Endothelial cell of umbilical vein (primary cell): ENCODE measurements around the gene MED27. TPM values are rescaled to one million over a fixed set of nuclear protein-coding genes. Genes with fewer than 3 reads are reported as not detected.

Experiments used
- BruUV-seq: library from RNA; stranded (reverse); fragments of 400-500 nt; replicated peaks from 2 replicates; lab custom pipeline; 2021; lab: Mats Ljungman, UMichigan
- CTCF ChIA-PET: fragments of 300-600, 350-600 bp; sonication (Branson Sonifier 250); formaldehyde crosslinking; loops from one replicate; lab custom pipeline; 2021; ENCODE audit warnings: antibody characterized with exemption, inconsistent platforms; lab: Charles Lee
- POLR2A ChIA-PET: fragments of 300-600, 350-600 bp; sonication (Branson Sonifier 250); formaldehyde crosslinking; loops from one replicate; lab custom pipeline; 2021; ENCODE audit warnings: antibody characterized with exemption, inconsistent platforms; lab: Charles Lee
- DNase-seq: peaks from one replicate; pipeline ENCODE4 v3.0.0-alpha.2; 2011; ENCODE audit warnings: low read depth, low spot score
- FAIRE-seq: peaks from 2 replicates; lab custom pipeline; 2011; peaks lifted over from hg19 to GRCh38; lab: Jason Lieb, UNC
- H2AFZ ChIP-seq: 2 replicates; pipeline ENCODE4 v1.6.0; 2012; ENCODE audit warnings: low read depth, low read length, control low read depth, inconsistent platforms
- H3K27ac ChIP-seq: 2 replicates; pipeline ENCODE4 v1.5.1; 2011; ENCODE audit warnings: low read depth, mild to moderate bottlenecking, control low read depth, low read length, moderate library complexity; ENCODE audit not compliant: insufficient read depth
- H3K27me3 ChIP-seq, 2 experiments: 2 replicates each; pipeline versions ENCODE4 v1.6.0 to v1.6.1; 2011; ENCODE audit warnings: low read length in 2 of 2, mixed read lengths in 1 of 2; ENCODE audit not compliant: control insufficient read depth in 2 of 2, insufficient read depth in 2 of 2
- H3K36me3 ChIP-seq, 2 experiments: 2 replicates in 1 of 2; 3 replicates in 1 of 2; pipeline ENCODE4 v1.5.1; 2011; ENCODE audit warnings: low read length in 2 of 2, mild to moderate bottlenecking in 1 of 2, moderate library complexity in 1 of 2; ENCODE audit not compliant: control insufficient read depth in 2 of 2, insufficient read depth in 2 of 2; ENCODE audit errors: extremely low read depth in 1 of 2
- H3K4me1 ChIP-seq: 3 replicates; pipeline ENCODE4 v1.5.1; 2011; ENCODE audit warnings: mild to moderate bottlenecking, low read length; ENCODE audit not compliant: control insufficient read depth, insufficient read depth; ENCODE audit errors: extremely low read depth
- H3K4me2 ChIP-seq: 2 replicates; pipeline ENCODE4 v1.6.1; 2011; ENCODE audit warnings: low read length, control low read depth, mixed read lengths; ENCODE audit not compliant: insufficient read depth
- H3K4me3 ChIP-seq, 3 experiments: fragments of 200-600 bp in 1 of 3; sonication (generic), shearing (Covaris generic) in 1 of 3; replicated peaks in 1 of 3; 2 replicates each; pipeline ENCODE4 v1.5.1; 2011 to 2016; ENCODE audit warnings: control low read depth in 3 of 3, low read length in 3 of 3, mild to moderate bottlenecking in 2 of 3, inconsistent platforms in 1 of 3, low read depth in 1 of 3, moderate library complexity in 1 of 3; ENCODE audit not compliant: insufficient read depth in 1 of 3
- H3K79me2 ChIP-seq: 2 replicates; pipeline ENCODE4 v1.6.0; 2012; ENCODE audit warnings: low read length, inconsistent platforms; ENCODE audit not compliant: control insufficient read depth, insufficient read depth
- H3K9ac ChIP-seq: replicated peaks from 2 replicates; pipeline ENCODE3; 2011; ENCODE audit warnings: low read length, control low read depth; ENCODE audit not compliant: insufficient read depth; ENCODE audit errors: extremely low read depth
- H3K9me1 ChIP-seq: replicated peaks from 3 replicates; pipeline ENCODE4 v1.6.0; 2011; ENCODE audit warnings: mild to moderate bottlenecking, low read length; ENCODE audit not compliant: control insufficient read depth, insufficient read depth; ENCODE audit errors: extremely low read depth
- H3K9me3 ChIP-seq: replicated peaks from 2 replicates; pipeline ENCODE4 v1.5.1; 2012; ENCODE audit warnings: low read length, inconsistent platforms; ENCODE audit not compliant: control insufficient read depth, insufficient read depth
- H4K20me1 ChIP-seq: replicated peaks from 2 replicates; pipeline ENCODE3; 2011; ENCODE audit warnings: mild to moderate bottlenecking, low read length; ENCODE audit not compliant: control insufficient read depth, insufficient read depth; ENCODE audit errors: extremely low read depth
- EZH2 ChIP-seq: IDR thresholded peaks from 2 replicates; pipeline ENCODE4 v1.6.1; 2012; ENCODE audit warnings: borderline replicate concordance, low read depth, mild to moderate bottlenecking, moderate library complexity, low read length, inconsistent platforms; ENCODE audit not compliant: severe bottlenecking
- FOS ChIP-seq: IDR thresholded peaks from 2 replicates; pipeline ENCODE4 v1.6.1; 2011; ENCODE audit warnings: mild to moderate bottlenecking, low read length, moderate library complexity, borderline replicate concordance; ENCODE audit not compliant: insufficient read depth
- GATA2 ChIP-seq: IDR thresholded peaks from 2 replicates; pipeline ENCODE4 v1.7.0; 2011; ENCODE audit warnings: low read depth, mild to moderate bottlenecking, moderate library complexity, mixed read lengths, low read length; ENCODE audit not compliant: insufficient read length, insufficient read depth
- MYC ChIP-seq: IDR thresholded peaks from one replicate; pipeline ENCODE4 v1.6.1; 2011; ENCODE audit warnings: mild to moderate bottlenecking, low read depth, low read length
- POLR2A ChIP-seq: IDR thresholded peaks from 2 replicates; pipeline ENCODE4 v1.6.1; 2012; ENCODE audit warnings: low read depth, mild to moderate bottlenecking, control low read depth, low read length
- POLR2AphosphoS5 ChIP-seq: IDR thresholded peaks from 2 replicates; pipeline ENCODE4 v1.6.1; 2012; ENCODE audit warnings: low read depth, mild to moderate bottlenecking, control low read depth, low read length, moderate library complexity; ENCODE audit not compliant: insufficient read depth
- dilution Hi-C: fragments of 300-500 bp; cut with MboI; formaldehyde crosslinking; loops from one replicate; pipeline ENCODE4 v1.15.0; 2019; ENCODE audit warnings: low sequenced_read_pairs; ENCODE audit not compliant: extremely low pct_ligation_motif_present
- intact Hi-C: fragments of 100-400 bp; cut with micrococcal nuclease; formaldehyde crosslinking; loops from one replicate; pipeline ENCODE4 v1.10.0; 2022
- polyA plus RNA-seq, 4 experiments: library from polyadenylated mRNA; depleted of rRNA in 3 of 4; stranded (reverse) in 3 of 4; unstranded in 1 of 4; fragments of >200 nt; gene quantifications; 2 replicates each; pipeline versions ENCODE4 v1.2.1 to v1.2.3, GENCODE V29; 2011 to 2012; ENCODE audit warnings: missing spikeins in 1 of 4
- total RNA-seq: library from RNA; stranded (reverse); gene quantifications from 2 replicates; pipeline ENCODE4 v1.2.3, GENCODE V29; 2021
- TF ChIP-seq, protein P1 (sequence below): IDR thresholded peaks from 2 replicates; pipeline ENCODE4 v1.6.1; 2011; ENCODE audit not compliant: insufficient read depth, insufficient read length
- TF ChIP-seq, protein P2 (sequence below), 2 donors: IDR thresholded peaks; 1 replicate in 1 of 2; 2 replicates in 1 of 2; pipeline ENCODE4 v1.5.1; 2011; ENCODE audit warnings: low read length in 2 of 2, mild to moderate bottlenecking in 2 of 2, moderate library complexity in 2 of 2, control low read depth in 1 of 2, inconsistent platforms in 1 of 2, low read depth in 1 of 2; ENCODE audit not compliant: insufficient read depth in 1 of 2; ENCODE audit errors: extremely low read depth in 1 of 2

MED27 gene
- total and polyA plus RNA-seq, 2 donors (not counting 3 experiments of a cell fraction or from before 2014, with no cell fraction given), result 27.9 to 47.8 TPM

DNA sequence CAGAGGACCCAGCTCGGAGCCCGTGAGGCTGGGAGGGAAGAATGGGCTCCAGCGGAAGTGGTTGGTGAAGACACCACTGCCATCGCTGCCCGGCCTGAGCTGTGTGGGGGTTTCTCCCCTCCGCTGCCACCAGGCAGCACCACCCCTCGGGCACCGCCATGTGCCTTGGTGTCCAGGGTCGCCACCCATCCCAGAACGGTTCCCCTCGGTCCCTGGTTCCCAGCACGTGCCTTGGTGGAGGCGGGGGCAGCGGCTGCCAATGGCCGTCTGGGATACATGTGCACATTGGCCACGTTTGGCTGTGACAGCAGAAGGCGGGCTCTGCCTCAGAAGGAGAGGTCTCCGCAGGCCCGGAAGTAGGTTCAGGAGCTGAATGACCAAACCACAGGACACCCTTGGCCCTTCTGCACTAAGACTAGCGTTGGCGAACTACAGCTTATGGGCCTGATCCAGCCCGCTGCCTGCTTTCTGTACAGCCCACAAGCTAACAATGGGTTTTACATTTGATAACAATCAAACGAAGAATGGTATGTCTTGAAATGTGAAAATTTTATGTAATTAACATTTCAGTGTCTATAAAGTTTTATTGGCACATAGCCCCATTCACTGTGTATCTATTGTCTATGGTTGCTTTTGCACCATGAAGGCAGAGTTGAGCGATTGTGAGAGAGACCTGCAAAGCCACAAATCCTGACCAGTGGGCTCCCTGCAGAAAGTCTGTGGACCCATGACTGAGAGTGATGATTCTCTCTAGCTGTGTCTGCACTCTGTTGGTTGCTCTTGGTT is 248.1 kb downstream of the MED27 start:
- no peaks in the 10 kb centered on the region for H3K36me3 ChIP-seq
- dilution Hi-C loops, result no loop called here
- no peak overlapping the region for H3K9ac ChIP-seq
- ChIA-PET POLR2A (no interaction called here), CTCF (no interaction called here)
- H3K9me3 ChIP-seq, result peaks cover 4% of the 10 kb centered on the region
- no peak for DNase-seq
- peaks cover 0 to 2% of the 10 kb centered on the region in 2 experiments for H3K27me3 ChIP-seq
- intact Hi-C loops, result no loop called here
- H3K4me2 ChIP-seq, result no peak overlapping the region
- no peak overlapping the region for H3K4me3 ChIP-seq
- no peak for FAIRE-seq
- no TSS peak for BruUV-seq
- no peak for TF ChIP-seq MYC
- TF ChIP-seq EZH2, result no peak
- TF ChIP-seq, protein P1, sequence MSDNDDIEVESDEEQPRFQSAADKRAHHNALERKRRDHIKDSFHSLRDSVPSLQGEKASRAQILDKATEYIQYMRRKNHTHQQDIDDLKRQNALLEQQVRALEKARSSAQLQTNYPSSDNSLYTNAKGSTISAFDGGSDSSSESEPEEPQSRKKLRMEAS, result no peak
- no peak for TF ChIP-seq FOS
- TF ChIP-seq POLR2A, result no peak
- TF ChIP-seq GATA2, result no peak
- TF ChIP-seq, protein P2, sequence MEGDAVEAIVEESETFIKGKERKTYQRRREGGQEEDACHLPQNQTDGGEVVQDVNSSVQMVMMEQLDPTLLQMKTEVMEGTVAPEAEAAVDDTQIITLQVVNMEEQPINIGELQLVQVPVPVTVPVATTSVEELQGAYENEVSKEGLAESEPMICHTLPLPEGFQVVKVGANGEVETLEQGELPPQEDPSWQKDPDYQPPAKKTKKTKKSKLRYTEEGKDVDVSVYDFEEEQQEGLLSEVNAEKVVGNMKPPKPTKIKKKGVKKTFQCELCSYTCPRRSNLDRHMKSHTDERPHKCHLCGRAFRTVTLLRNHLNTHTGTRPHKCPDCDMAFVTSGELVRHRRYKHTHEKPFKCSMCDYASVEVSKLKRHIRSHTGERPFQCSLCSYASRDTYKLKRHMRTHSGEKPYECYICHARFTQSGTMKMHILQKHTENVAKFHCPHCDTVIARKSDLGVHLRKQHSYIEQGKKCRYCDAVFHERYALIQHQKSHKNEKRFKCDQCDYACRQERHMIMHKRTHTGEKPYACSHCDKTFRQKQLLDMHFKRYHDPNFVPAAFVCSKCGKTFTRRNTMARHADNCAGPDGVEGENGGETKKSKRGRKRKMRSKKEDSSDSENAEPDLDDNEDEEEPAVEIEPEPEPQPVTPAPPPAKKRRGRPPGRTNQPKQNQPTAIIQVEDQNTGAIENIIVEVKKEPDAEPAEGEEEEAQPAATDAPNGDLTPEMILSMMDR (IDR thresholded peaks at IDR 0.05; ENCODE audit: extremely low read depth in 1 of 2, insufficient read depth in 1 of 2, low read depth in 1 of 2, low read length in 2 of 2), result no peak
- TF ChIP-seq POLR2AphosphoS5, result no peak
- no peaks in the 10 kb centered on the region for H3K79me2 ChIP-seq
- H3K4me1 ChIP-seq, result no peaks in the 10 kb centered on the region
- no peak overlapping the region for H3K27ac ChIP-seq
- no peaks in the 10 kb centered on the region for H3K9me1 ChIP-seq
- H2AFZ ChIP-seq, result no peak overlapping the region
- H4K20me1 ChIP-seq, result no peaks in the 10 kb centered on the region
